Nephron (organoid): ENCODE data around the gene TMEM121.

Experiments used
- H3K27ac Mint-ChIP-seq, 3 experiments: 2 replicates each; pipeline ENCODE4 v1.8.0; 2020; ENCODE audit warnings: mixed read lengths in 3 of 3, mild to moderate bottlenecking in 2 of 3, moderate library complexity in 1 of 3
- H3K27me3 Mint-ChIP-seq: 2 replicates; pipeline ENCODE4 v1.8.0; 2021; ENCODE audit warnings: low read depth, mild to moderate bottlenecking, moderate library complexity, mixed read lengths
- H3K36me3 Mint-ChIP-seq: 2 replicates; pipeline ENCODE4 v1.8.0; 2020; ENCODE audit warnings: low read depth, mixed read lengths
- H3K4me1 Mint-ChIP-seq: 2 replicates; pipeline ENCODE4 v1.8.0; 2020; ENCODE audit warnings: mixed read lengths
- H3K4me3 Mint-ChIP-seq, 3 experiments: 2 replicates each; pipeline ENCODE4 v1.8.0; 2020; ENCODE audit warnings: mild to moderate bottlenecking in 3 of 3, mixed read lengths in 3 of 3, moderate library complexity in 2 of 3
- H3K9me3 Mint-ChIP-seq: 2 replicates; pipeline ENCODE4 v1.8.0; 2020; ENCODE audit warnings: mixed read lengths
- CTCF ChIP-seq, 3 experiments: fragments of 200-600 bp; sonication (generic); IDR thresholded peaks; one replicate each; pipeline ENCODE4 v1.5.0; 2021; ENCODE audit warnings: antibody characterized with exemption in 3 of 3; ENCODE audit not compliant: unreplicated experiment in 3 of 3

TMEM121 gene

DNA sequence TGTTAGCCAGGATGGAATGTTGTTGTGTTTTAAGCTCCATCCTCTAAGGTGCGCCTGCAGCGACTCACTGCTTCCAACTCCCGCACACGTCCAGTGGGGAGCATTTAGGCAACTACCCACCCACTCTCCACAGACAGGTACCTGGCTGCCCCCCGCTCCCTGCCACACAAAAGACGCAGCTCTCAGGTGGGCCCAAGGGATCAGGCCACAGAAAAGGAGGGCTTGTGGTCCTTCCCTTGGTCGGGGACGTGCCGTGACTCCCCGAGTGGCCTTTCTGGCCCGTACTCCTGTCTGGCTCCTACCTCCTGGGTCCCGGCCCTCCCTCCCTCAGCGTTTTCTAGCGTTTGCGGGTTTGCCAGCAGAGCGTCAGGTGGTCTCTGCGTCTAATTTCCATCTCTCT lies 19.1 kb upstream of the TMEM121 start:
- Mint-ChIP-seq H3K4me3 (no peak overlapping the region), H3K36me3 (no peaks in the 10 kb centered on the region), H3K4me1 (no peaks in the 10 kb centered on the region), H3K27me3 (peaks cover 27% of the 10 kb centered on the region), H3K9me3 (no peaks in the 10 kb centered on the region), H3K27ac (no peak overlapping the region)
- TF ChIP-seq CTCF (IDR thresholded peaks at IDR 0.05; ENCODE audit: unreplicated experiment in 3 of 3): no peak

DNA sequence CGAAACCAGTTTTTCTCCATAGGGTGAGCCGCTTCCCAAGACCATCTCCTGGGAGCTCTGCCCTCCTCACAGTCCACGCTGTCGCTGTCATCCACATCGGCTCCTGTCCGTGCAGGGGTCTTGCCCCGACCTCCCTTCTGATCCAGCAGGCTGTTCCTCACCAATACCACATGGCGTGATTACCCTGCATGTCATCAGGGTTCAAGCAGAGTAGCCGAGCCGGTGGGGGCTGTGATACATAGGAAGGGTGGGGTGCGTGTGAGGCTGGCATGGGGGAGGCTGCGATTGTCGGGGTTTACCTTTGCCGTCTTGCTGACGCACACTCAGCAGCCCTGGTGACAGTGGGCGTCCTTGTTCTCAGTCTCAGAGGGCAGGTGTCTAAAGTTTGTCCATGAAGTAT lies 18.3 kb upstream of the TMEM121 start:
- H3K36me3 Mint-ChIP-seq: no peaks in the 10 kb centered on the region
- no peak overlapping the region for H3K4me3 Mint-ChIP-seq
- peaks cover 33% of the 10 kb centered on the region for H3K27me3 Mint-ChIP-seq
- no peaks in the 10 kb centered on the region for H3K4me1 Mint-ChIP-seq
- no peak overlapping the region for H3K27ac Mint-ChIP-seq
- no peaks in the 10 kb centered on the region for H3K9me3 Mint-ChIP-seq
- TF ChIP-seq CTCF (IDR thresholded peaks at IDR 0.05; ENCODE audit: unreplicated experiment in 3 of 3): no peak

DNA sequence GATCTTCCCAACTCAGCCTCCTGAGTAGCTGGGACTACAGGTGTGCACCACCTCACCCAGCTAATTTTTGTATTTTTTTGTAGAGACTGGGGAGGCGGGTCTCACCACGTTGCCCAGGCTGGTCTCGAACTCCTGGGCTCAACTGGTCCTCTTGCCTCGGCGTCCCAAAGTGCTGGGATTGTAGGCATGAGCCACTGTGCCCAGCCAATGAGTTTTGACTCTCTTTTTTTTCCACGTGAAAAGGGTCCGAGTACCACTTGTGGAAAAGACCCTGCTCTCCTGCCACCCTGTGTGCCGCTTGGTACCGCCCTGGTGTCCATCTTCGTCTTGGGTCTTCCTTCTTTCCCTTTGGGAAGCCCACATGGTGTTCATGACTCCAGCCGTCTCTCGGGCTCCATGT lies 17.8 kb upstream of the TMEM121 start:
- no peaks in the 10 kb centered on the region for H3K4me1 Mint-ChIP-seq
- no peak for TF ChIP-seq CTCF (IDR thresholded peaks at IDR 0.05; ENCODE audit: unreplicated experiment in 3 of 3)
- H3K4me3 Mint-ChIP-seq: no peak overlapping the region
- H3K27ac Mint-ChIP-seq: no peak overlapping the region
- H3K27me3 Mint-ChIP-seq: peaks cover 37% of the 10 kb centered on the region
- no peaks in the 10 kb centered on the region for H3K9me3 Mint-ChIP-seq
- no peaks in the 10 kb centered on the region for H3K36me3 Mint-ChIP-seq

DNA sequence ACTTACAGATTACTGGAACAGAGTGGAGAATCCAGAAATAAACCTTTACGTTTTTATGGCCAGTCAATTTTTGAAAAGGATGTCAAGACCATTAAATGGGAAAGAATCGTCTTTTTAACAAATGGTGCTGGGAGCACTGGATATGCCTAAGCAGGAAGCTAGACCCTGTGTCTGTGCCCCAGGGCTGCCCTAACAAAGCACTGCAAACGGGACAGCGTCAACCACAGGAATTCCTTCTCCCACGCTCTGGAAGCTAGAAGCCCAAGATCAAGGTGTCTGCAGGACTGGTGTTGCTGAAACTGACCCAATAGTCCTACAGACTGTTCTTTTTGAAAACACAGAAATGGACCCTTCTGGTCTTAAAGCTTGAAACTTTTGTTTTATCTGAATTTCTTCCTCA lies 9.3 kb upstream of the TMEM121 start:
- Mint-ChIP-seq H3K27me3 (peaks cover 71% of the 10 kb centered on the region), H3K4me1 (no peaks in the 10 kb centered on the region), H3K27ac (no peak overlapping the region), H3K36me3 (no peaks in the 10 kb centered on the region), H3K4me3 (no peak overlapping the region), H3K9me3 (peaks cover 8% of the 10 kb centered on the region)
- no peak for TF ChIP-seq CTCF (IDR thresholded peaks at IDR 0.05; ENCODE audit: unreplicated experiment in 3 of 3)

DNA sequence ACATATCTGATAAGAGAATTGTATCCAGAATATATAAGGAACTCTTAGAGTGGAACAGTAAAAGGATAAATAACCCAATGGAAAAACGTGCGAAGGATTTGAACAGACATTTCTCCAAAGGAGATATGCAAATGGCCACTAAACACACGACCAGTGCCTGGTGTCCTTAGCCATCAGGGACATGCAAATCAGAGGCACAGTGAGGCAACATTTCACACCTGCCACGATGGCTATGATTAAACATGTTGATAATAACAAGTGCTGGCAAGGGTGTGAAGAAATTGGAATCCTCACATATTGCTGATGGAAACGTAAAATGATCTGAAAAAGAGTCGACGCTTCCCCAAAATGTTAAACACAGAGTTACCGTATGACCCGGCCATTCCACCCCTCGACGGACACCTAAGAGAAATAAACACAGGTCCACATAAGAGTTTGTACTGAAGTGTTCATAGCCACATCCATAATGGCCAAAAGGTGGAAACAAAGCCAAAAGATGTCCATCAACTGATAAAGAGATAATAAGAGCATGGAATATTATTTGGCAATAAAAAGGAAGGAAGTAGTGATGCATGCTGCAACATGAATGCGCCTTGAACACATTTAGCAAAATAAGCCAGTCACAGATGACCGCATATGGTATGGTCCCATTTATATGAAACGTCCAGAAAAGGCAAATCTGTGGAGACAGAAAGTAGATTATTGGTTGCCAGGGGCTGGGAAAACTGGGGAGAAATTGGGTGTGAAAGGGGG lies 6.3 kb upstream of the TMEM121 start:
- no peak for TF ChIP-seq CTCF (IDR thresholded peaks at IDR 0.05; ENCODE audit: unreplicated experiment in 3 of 3)
- Mint-ChIP-seq H3K36me3 (no peaks in the 10 kb centered on the region), H3K27me3 (peaks cover 79% of the 10 kb centered on the region), H3K27ac (no peak overlapping the region), H3K4me3 (no peak overlapping the region), H3K4me1 (no peaks in the 10 kb centered on the region), H3K9me3 (peaks cover 8% of the 10 kb centered on the region)

DNA sequence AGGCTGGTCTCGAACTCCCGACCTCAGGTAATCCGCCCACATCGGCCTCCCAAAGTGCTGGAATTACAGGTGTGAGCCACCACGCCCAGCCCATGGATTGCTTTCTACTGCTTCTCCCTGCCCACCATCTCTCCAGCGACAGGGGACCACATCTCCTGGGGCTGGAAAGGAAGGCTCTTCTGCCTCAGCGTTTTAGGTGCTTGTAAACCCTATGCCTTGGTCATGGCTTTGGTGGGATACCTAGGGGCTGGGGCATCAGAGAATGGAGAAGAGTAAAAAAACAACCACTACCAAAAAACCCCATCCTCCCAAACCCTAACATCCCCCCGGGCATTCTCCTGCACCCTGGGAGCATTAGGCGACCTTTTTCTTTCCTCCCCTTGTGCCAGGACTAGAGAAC lies 1.1 kb upstream of the TMEM121 start:
- peak overlapping the region; percentile 77 to 84 (median 83) for H3K4me3 Mint-ChIP-seq
- no peaks in the 10 kb centered on the region for H3K36me3 Mint-ChIP-seq
- H3K4me1 Mint-ChIP-seq: no peaks in the 10 kb centered on the region
- no peak for TF ChIP-seq CTCF (IDR thresholded peaks at IDR 0.05; ENCODE audit: unreplicated experiment in 3 of 3)
- H3K27me3 Mint-ChIP-seq: peaks cover 43% of the 10 kb centered on the region
- no peaks in the 10 kb centered on the region for H3K9me3 Mint-ChIP-seq
- H3K27ac Mint-ChIP-seq: no peak overlapping the region
